Measurements from ENCODE around the gene RNASE8. TPM values are rescaled to one million over a fixed set of nuclear protein-coding genes. Genes with fewer than 3 reads are reported as not detected.

The RNASE8 gene
- total and polyA plus RNA-seq, 2 of the 8 experiments (the other 6 are each of a cell fraction or from before 2014, with no cell fraction given) = not detected

DNA sequence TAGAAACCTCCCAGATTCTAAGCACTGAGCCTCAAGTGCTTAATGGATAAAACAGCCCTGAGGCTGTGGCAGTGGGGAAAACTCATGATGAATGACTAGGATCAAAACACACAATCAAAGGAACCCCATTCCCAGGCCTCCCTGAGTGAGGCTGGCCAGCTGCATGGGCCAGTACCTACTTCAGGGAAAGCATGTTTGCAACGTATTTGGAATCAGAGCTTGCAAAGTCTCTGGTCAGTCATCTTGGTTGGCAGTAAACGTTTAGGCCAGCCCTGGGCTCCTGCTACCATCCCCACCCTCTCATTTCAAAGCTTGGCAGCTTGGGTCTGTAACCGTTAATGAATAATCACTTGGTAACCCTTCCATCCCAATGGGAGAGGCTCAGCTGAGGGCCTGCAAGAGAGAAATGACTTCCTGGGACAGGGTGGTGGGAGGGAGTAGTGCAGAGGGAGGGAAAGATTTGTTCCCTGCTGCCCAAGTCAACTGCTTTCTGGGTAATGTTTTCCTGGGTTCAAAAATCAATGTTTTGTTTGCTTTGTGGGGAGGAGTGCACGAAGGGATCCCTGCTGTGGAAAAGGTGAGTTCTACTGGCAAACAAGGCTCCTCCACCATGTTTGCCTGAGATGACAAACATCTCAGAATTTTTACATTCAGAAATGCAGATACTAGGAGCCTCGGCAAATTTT is 2.0 kb upstream of the RNASE8 start (continued):
- TF ChIP-seq, protein P1, sequence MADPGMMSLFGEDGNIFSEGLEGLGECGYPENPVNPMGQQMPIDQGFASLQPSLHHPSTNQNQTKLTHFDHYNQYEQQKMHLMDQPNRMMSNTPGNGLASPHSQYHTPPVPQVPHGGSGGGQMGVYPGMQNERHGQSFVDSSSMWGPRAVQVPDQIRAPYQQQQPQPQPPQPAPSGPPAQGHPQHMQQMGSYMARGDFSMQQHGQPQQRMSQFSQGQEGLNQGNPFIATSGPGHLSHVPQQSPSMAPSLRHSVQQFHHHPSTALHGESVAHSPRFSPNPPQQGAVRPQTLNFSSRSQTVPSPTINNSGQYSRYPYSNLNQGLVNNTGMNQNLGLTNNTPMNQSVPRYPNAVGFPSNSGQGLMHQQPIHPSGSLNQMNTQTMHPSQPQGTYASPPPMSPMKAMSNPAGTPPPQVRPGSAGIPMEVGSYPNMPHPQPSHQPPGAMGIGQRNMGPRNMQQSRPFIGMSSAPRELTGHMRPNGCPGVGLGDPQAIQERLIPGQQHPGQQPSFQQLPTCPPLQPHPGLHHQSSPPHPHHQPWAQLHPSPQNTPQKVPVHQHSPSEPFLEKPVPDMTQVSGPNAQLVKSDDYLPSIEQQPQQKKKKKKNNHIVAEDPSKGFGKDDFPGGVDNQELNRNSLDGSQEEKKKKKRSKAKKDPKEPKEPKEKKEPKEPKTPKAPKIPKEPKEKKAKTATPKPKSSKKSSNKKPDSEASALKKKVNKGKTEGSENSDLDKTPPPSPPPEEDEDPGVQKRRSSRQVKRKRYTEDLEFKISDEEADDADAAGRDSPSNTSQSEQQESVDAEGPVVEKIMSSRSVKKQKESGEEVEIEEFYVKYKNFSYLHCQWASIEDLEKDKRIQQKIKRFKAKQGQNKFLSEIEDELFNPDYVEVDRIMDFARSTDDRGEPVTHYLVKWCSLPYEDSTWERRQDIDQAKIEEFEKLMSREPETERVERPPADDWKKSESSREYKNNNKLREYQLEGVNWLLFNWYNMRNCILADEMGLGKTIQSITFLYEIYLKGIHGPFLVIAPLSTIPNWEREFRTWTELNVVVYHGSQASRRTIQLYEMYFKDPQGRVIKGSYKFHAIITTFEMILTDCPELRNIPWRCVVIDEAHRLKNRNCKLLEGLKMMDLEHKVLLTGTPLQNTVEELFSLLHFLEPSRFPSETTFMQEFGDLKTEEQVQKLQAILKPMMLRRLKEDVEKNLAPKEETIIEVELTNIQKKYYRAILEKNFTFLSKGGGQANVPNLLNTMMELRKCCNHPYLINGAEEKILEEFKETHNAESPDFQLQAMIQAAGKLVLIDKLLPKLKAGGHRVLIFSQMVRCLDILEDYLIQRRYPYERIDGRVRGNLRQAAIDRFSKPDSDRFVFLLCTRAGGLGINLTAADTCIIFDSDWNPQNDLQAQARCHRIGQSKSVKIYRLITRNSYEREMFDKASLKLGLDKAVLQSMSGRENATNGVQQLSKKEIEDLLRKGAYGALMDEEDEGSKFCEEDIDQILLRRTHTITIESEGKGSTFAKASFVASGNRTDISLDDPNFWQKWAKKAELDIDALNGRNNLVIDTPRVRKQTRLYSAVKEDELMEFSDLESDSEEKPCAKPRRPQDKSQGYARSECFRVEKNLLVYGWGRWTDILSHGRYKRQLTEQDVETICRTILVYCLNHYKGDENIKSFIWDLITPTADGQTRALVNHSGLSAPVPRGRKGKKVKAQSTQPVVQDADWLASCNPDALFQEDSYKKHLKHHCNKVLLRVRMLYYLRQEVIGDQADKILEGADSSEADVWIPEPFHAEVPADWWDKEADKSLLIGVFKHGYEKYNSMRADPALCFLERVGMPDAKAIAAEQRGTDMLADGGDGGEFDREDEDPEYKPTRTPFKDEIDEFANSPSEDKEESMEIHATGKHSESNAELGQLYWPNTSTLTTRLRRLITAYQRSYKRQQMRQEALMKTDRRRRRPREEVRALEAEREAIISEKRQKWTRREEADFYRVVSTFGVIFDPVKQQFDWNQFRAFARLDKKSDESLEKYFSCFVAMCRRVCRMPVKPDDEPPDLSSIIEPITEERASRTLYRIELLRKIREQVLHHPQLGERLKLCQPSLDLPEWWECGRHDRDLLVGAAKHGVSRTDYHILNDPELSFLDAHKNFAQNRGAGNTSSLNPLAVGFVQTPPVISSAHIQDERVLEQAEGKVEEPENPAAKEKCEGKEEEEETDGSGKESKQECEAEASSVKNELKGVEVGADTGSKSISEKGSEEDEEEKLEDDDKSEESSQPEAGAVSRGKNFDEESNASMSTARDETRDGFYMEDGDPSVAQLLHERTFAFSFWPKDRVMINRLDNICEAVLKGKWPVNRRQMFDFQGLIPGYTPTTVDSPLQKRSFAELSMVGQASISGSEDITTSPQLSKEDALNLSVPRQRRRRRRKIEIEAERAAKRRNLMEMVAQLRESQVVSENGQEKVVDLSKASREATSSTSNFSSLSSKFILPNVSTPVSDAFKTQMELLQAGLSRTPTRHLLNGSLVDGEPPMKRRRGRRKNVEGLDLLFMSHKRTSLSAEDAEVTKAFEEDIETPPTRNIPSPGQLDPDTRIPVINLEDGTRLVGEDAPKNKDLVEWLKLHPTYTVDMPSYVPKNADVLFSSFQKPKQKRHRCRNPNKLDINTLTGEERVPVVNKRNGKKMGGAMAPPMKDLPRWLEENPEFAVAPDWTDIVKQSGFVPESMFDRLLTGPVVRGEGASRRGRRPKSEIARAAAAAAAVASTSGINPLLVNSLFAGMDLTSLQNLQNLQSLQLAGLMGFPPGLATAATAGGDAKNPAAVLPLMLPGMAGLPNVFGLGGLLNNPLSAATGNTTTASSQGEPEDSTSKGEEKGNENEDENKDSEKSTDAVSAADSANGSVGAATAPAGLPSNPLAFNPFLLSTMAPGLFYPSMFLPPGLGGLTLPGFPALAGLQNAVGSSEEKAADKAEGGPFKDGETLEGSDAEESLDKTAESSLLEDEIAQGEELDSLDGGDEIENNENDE (IDR thresholded peaks at IDR 0.05; ENCODE audit: insufficient replicate concordance, low read length) = no peak
- TF ChIP-seq, protein P2, sequence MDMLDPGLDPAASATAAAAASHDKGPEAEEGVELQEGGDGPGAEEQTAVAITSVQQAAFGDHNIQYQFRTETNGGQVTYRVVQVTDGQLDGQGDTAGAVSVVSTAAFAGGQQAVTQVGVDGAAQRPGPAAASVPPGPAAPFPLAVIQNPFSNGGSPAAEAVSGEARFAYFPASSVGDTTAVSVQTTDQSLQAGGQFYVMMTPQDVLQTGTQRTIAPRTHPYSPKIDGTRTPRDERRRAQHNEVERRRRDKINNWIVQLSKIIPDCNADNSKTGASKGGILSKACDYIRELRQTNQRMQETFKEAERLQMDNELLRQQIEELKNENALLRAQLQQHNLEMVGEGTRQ (IDR thresholded peaks at IDR 0.05; ENCODE audit: low read length) = no peak
- TF ChIP-seq EP300 (IDR thresholded peaks at IDR 0.05; ENCODE audit: borderline replicate concordance in 1 of 2, low read depth in 2 of 2, low read length in 2 of 2) = no peak
- no peak for TF ChIP-seq RNF2 (IDR thresholded peaks at IDR 0.05; ENCODE audit: borderline replicate concordance, low read depth, low read length, missing control alignments, poor library complexity, severe bottlenecking)
- no peak for TF ChIP-seq SRF (IDR thresholded peaks at IDR 0.05; ENCODE audit: low read depth, low read length)
- TF ChIP-seq BRCA1 (IDR thresholded peaks at IDR 0.05; ENCODE audit: low read depth, low read length) = no peak
- no peak for TF ChIP-seq ASH2L (IDR thresholded peaks at IDR 0.05; ENCODE audit: low read length)
- TF ChIP-seq KDM1A (IDR thresholded peaks at IDR 0.05; ENCODE audit: borderline replicate concordance, low read length) = no peak
- TF ChIP-seq CBX5 (IDR thresholded peaks at IDR 0.05; ENCODE audit: low read depth, low read length) = no peak
